GM12892 (cell line): ENCODE measurements around the gene ZKSCAN8.

Experiments used
- POLR2A ChIP-seq: IDR thresholded peaks from 2 replicates; pipeline ENCODE4 v1.6.1; 2011; ENCODE audit warnings: low read depth, low read length, control low read depth
- POLR2AphosphoS5 ChIP-seq: IDR thresholded peaks from 2 replicates; pipeline ENCODE4 v1.6.1; 2011; ENCODE audit warnings: low read depth, low read length, control low read depth

DNA sequence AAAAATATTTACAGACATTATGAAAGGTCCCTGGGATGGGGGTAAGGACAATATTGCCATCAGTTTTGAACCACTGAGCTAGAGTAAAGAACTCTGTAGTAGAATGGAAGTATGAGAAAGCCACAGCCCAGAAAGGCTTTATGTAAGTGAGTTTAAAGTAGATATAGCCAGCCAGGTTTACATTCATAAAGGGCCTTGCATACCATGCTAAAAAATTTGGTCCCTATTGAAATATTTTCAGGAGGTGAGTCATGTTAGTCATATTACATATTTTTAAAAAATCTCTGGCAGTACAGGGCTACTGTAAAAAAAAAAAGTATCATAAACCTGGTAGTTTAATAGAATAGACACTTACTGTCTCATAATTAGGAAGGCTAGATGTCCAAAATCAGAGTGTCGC, 3.5 kb downstream of the ZKSCAN8 start:
- TF ChIP-seq POLR2A (no peak), POLR2AphosphoS5 (no peak)
